Right lobe of liver (tissue), 6 donors: ENCODE results near the gene AGT. TPM values are rescaled to one million over a fixed set of nuclear protein-coding genes. Genes with fewer than 3 reads are reported as not detected.
A peak's percentile ranks its signal among the peaks of the same experiment; 100 is the strongest.

Source experiments
- ATAC-seq, 4 donors: fragments of 200-7000 bp; cut with Tn5 transposase; one replicate each; pipeline ENCODE4 v1.9.1; 2020; ENCODE audit warnings: mild to moderate bottlenecking in 4 of 4, moderate library complexity in 4 of 4
- DNase-seq, 3 donors: peaks; one replicate each; pipeline ENCODE4 v3.0.0-alpha.2; 2020
- H3K27ac ChIP-seq, 3 donors: fragments of 200-600 bp; one replicate each; pipeline ENCODE4 v1.8.0; 2022
- H3K27me3 ChIP-seq, 2 donors: fragments of 200-600 bp; one replicate each; pipeline ENCODE4 v1.8.0; 2022
- H3K36me3 ChIP-seq, 4 donors: fragments of 200-600 bp; sonication (generic) in 1 of 4; one replicate each; pipeline versions ENCODE4 v1.5.1 to v1.8.0; 2017 to 2022; ENCODE audit warnings: control low read depth in 1 of 4
- H3K4me1 ChIP-seq, 4 donors: fragments of 200-600 bp; sonication (generic) in 1 of 4; one replicate each; pipeline versions ENCODE4 v1.5.1 to v1.8.0; 2017 to 2022; ENCODE audit warnings: control low read depth in 1 of 4
- H3K4me3 ChIP-seq, 3 donors: fragments of 200-600 bp; one replicate each; pipeline ENCODE4 v1.8.0; 2022
- H3K9me3 ChIP-seq, 4 donors: fragments of 200-600 bp; sonication (generic) in 1 of 4; one replicate each; pipeline versions ENCODE4 v1.5.1 to v1.8.0; 2017 to 2022; ENCODE audit warnings: control low read depth in 1 of 4
- CTCF ChIP-seq, 4 donors: fragments of 200-600 bp in 3 of 4; fragments of 450-650 bp in 1 of 4; IDR thresholded peaks; one replicate each; pipeline versions ENCODE4 v1.5.1 to v1.8.0; 2016 to 2022; ENCODE audit warnings: antibody characterized with exemption in 4 of 4, mild to moderate bottlenecking in 2 of 4
- POLR2A ChIP-seq: fragments of 450-650 bp; IDR thresholded peaks from one replicate; pipeline ENCODE4 v1.6.1; 2017; ENCODE audit warnings: antibody characterized with exemption, mild to moderate bottlenecking
- WGBS: methylation state at CpG from one replicate; pipeline ENCODE4 v1.1.6; 2018; ENCODE audit warnings: low coverage, low lambda C conversion rate; ENCODE audit not compliant: insufficient coverage; ENCODE audit errors: missing lambda C conversion rate; 5-methylcytosine and 5-hydroxymethylcytosine counted together
- intact Hi-C, 2 donors: fragments of 100-400 bp; cut with DNase I; formaldehyde crosslinking; loops; one replicate each; pipeline versions ENCODE4 v1.11.2 to v1.14.1; 2022
- long read RNA-seq: library from polyadenylated mRNA; unstranded; transcript quantifications from one replicate; pipeline ENCODE4 v2.0.0, GENCODE V29; 2019
- total RNA-seq, 6 experiments: library from RNA; depleted of rRNA in 2 of 6; stranded (reverse); fragments of >200 nt in 2 of 6; fragmentation: NEBNext Ultra II Directional in 3 of 6; extraction: Animal tissue kit (Norgen Biotek cat#: 25700) in 3 of 6; gene quantifications; one replicate each; pipeline versions ENCODE4 v1.1.0 to v1.2.4, GENCODE V29; 2016 to 2023
- donor health status: DM: no; HTN: yes; CAD: no.
- donor health status: DM: no; HTN: no; CAD: no.
- donor health status: DM: no; HTN: no; CAD: no.
- donor health status: DM: no; HTN: yes; CAD: no.
- donor health status: DM: no; HTN: yes; CAD: no.

AGT gene
- 1,000 to 10,000 TPM; 1,076 to 2,346 (median 1,911) TPM for total RNA-seq
- long read RNA-seq, transcript AGT-201 (5 exons, 2,291 nt), result major isoform, 1,308 of 1,504 reads
- long read RNA-seq, partial matches to known transcripts, result 168 of 1,504 reads
- long read RNA-seq, other reads (novel, unspliced or antisense), result 28 of 1,504 reads

- WGBS, result 4% methylated on average over 17 of the region's 24 CpGs
- DNase-seq, result peak; percentile 85 to 97 (median 97)
- Histone ChIP-seq H3K27me3 (no peaks in the 10 kb centered on the region), H3K4me3 (peak within 1 kb of the TSS; percentile 63 to 82 (median 81)), H3K9me3 (no peaks in the 10 kb centered on the region), H3K27ac (peak within 1 kb of the TSS; percentile 75 to 97 (median 83)), H3K36me3 (peaks cover 0 to 29% (median 13%) of the 10 kb centered on the region in 4 donors), H3K4me1 (peaks cover 0 to 42% (median 6%) of the 10 kb centered on the region in 4 donors)
- peak; percentile 55 to 84 (median 73) for ATAC-seq
- intact Hi-C loops, result loop anchor here in 1 of 2 donors (10.0 kb wide), 1 partner anchor 61 kb away; no protein-coding TSS in a partner anchor
- TF ChIP-seq POLR2A (peak; percentile 99), CTCF (IDR thresholded peaks at IDR 0.05) (no peak)
Observed at GRCh38 chr1:230713915-230714764, at the start of gene AGT. Gene AGT (minus strand): TSS chr1:230714122. CDS start chr1:230710823, 3,299 bp downstream.

GRCh38 chr1:230761443-230762167 is 47.7 kb upstream of the AGT start:
- no peak for TF ChIP-seq POLR2A
- Histone ChIP-seq H3K27me3 (no peaks in the 10 kb centered on the region), H3K4me1 (no peaks in the 10 kb centered on the region), H3K27ac (no peak overlapping the region), H3K9me3 (no peaks in the 10 kb centered on the region), H3K36me3 (no peaks in the 10 kb centered on the region), H3K4me3 (no peak overlapping the region)
- DNase-seq (no peak), ATAC-seq (no peak)
- 70% methylated on average over 5 of the region's 8 CpGs for WGBS
- intact Hi-C loops, result no loop called here

GRCh38 chr1:230760360-230760827 is 46.5 kb upstream of the AGT start:
- no peak overlapping the region for H3K27ac ChIP-seq
- DNase-seq (peak in 1 of 3 donors; percentile 38), ATAC-seq (peak; percentile 68 to 87 (median 78))
- TF ChIP-seq CTCF (IDR thresholded peaks at IDR 0.05) (peak in 2 of 4 donors; percentile 12 to 35), POLR2A (no peak)
- no peak overlapping the region for H3K4me3 ChIP-seq
- no peaks in the 10 kb centered on the region for H3K4me1 ChIP-seq
- H3K36me3 ChIP-seq, result no peaks in the 10 kb centered on the region
- H3K27me3 ChIP-seq, result no peaks in the 10 kb centered on the region
- intact Hi-C loops, result no loop called here
- WGBS, result 12% methylated on average over 2 of the region's 7 CpGs
- no peaks in the 10 kb centered on the region for H3K9me3 ChIP-seq

GRCh38 chr1:230759369-230760065 is 45.6 kb upstream of the AGT start:
- no peak overlapping the region for H3K27ac ChIP-seq
- intact Hi-C loops, result no loop called here
- H3K4me1 ChIP-seq, result no peaks in the 10 kb centered on the region
- no peak for TF ChIP-seq CTCF (IDR thresholded peaks at IDR 0.05)
- TF ChIP-seq POLR2A, result no peak
- ATAC-seq, result no peak
- WGBS, result 94% methylated on average over 6 of the region's 7 CpGs
- no peaks in the 10 kb centered on the region for H3K9me3 ChIP-seq
- H3K27me3 ChIP-seq, result no peaks in the 10 kb centered on the region
- no peak for DNase-seq
- no peak overlapping the region for H3K4me3 ChIP-seq
- H3K36me3 ChIP-seq, result no peaks in the 10 kb centered on the region
